Caco-2 (cell line): ENCODE results near the gene TSC22D1. TPM values are rescaled to one million over a fixed set of nuclear protein-coding genes. Genes with fewer than 3 reads are reported as not detected.
"Not testable (repeated sequence)": the region's sequence is repeated elsewhere in the genome, so short reads cannot be mapped to it uniquely, and the experiment has no call there.

Source experiments
- BruUV-seq: library from RNA; stranded (reverse); fragments of 400-500 nt; replicated peaks from 2 replicates; lab custom pipeline; 2021; lab: Mats Ljungman, UMichigan
- CTCF ChIA-PET: fragments of 300-600 bp; sonication (Branson Sonifier 250); formaldehyde crosslinking; loops from one replicate; lab custom pipeline; 2022; ENCODE audit warnings: antibody characterized with exemption; lab: Charles Lee
- POLR2A ChIA-PET: fragments of 300-600 bp; sonication (Branson Sonifier 250); formaldehyde crosslinking; loops from one replicate; lab custom pipeline; 2022; ENCODE audit warnings: antibody characterized with exemption; lab: Charles Lee
- DNase-seq, 2 experiments: peaks; one replicate each; pipeline versions ENCODE4 v3.0.0 to v3.0.0-alpha.2; 2020 to 2022
- H3K27me3 ChIP-seq: replicated peaks from 2 replicates; pipeline ENCODE4 v1.6.0; 2011; ENCODE audit warnings: low read length; ENCODE audit not compliant: control insufficient read depth, insufficient read depth
- H3K36me3 ChIP-seq: 2 replicates; pipeline ENCODE4 v1.5.1; 2011; ENCODE audit warnings: low read length; ENCODE audit not compliant: control insufficient read depth, insufficient read depth
- H3K4me1 ChIP-seq: fragments of 250-450 bp; sonication (Bioruptor Pico); 2 replicates; pipeline ENCODE4 v1.5.1; 2020; ENCODE audit warnings: mild to moderate bottlenecking
- H3K4me3 ChIP-seq: 2 replicates; pipeline ENCODE4 v1.5.1; 2011; ENCODE audit warnings: low read depth, mild to moderate bottlenecking, control low read depth, low read length
- H3K9me3 ChIP-seq: fragments of 250-450 bp; sonication (Bioruptor Pico); 2 replicates; pipeline ENCODE4 v1.5.1; 2020; ENCODE audit warnings: mild to moderate bottlenecking, moderate library complexity
- H3K27ac Mint-ChIP-seq: one replicate; pipeline ENCODE4 v1.8.0; 2022; ENCODE audit warnings: mixed read lengths; ENCODE audit not compliant: unreplicated experiment
- H3K27me3 Mint-ChIP-seq: one replicate; pipeline ENCODE4 v1.8.0; 2022; ENCODE audit warnings: mixed read lengths; ENCODE audit not compliant: insufficient read depth, unreplicated experiment
- H3K36me3 Mint-ChIP-seq: one replicate; pipeline ENCODE4 v1.8.0; 2022; ENCODE audit warnings: mild to moderate bottlenecking, mixed read lengths; ENCODE audit not compliant: insufficient read depth, unreplicated experiment
- H3K4me1 Mint-ChIP-seq: one replicate; pipeline ENCODE4 v1.8.0; 2022; ENCODE audit warnings: low read depth, mixed read lengths; ENCODE audit not compliant: unreplicated experiment
- H3K4me3 Mint-ChIP-seq: one replicate; pipeline ENCODE4 v1.8.0; 2022; ENCODE audit warnings: mild to moderate bottlenecking, moderate library complexity, mixed read lengths; ENCODE audit not compliant: unreplicated experiment
- H3K9me3 Mint-ChIP-seq: one replicate; pipeline ENCODE4 v1.8.0; 2022; ENCODE audit warnings: mixed read lengths; ENCODE audit not compliant: unreplicated experiment
- intact Hi-C: fragments of 100-400 bp; cut with micrococcal nuclease; formaldehyde crosslinking; loops from one replicate; pipeline ENCODE4 v1.10.0; 2022; ENCODE audit not compliant: unreplicated experiment
- total RNA-seq: library from RNA; stranded (reverse); gene quantifications from 2 replicates; pipeline ENCODE4 v1.2.3, GENCODE V29; 2022
- TF ChIP-seq, protein P1 (sequence below), 2 experiments: fragments of 200-600 bp in 1 of 2; IDR thresholded peaks; 1 replicate in 1 of 2; 2 replicates in 1 of 2; pipeline versions ENCODE4 v1.5.1 to v1.8.0; 2011 to 2022; ENCODE audit warnings: antibody characterized with exemption in 1 of 2, control low read depth in 1 of 2, inconsistent platforms in 1 of 2, low read depth in 1 of 2, low read length in 1 of 2, mild to moderate bottlenecking in 1 of 2, moderate library complexity in 1 of 2; ENCODE audit not compliant: insufficient read depth in 1 of 2, severe bottlenecking in 1 of 2, unreplicated experiment in 1 of 2

The TSC22D1 gene
- total RNA-seq, 1 experiment from 2014 or later, result 159 TPM

DNA sequence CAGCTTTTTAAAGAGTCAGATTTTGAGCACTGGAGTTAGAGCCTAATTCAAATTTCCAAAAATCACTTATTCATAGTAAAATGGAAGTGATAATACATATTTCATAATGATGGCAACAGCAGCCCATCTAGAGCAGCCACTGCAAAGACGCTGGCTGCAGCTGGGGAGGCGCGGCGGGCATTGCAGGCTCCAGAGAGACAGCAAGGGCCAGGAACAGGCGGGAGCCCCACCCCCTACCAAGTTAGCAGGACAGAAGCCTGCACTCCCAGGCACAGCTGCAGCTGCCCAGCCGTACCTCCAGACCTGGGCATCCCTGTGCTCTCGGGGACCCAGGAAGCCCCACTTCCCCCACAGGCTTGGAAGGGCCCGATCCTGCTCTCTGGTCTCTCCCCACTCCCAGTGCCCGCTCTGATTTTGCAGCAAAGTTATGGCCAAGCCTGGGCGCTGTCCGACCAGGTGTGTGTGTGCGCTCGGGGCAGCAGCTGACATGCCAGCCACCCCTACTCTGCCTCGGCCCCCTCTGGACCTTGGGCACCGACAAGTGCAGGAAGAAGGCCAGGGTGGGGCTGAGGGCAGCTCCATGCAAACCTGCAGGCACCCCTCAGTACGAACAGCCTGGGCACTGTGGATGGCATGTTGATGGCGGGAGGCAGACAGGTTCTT, 117.7 kb downstream of the TSC22D1 start:
- Histone ChIP-seq H3K27me3 (no peaks in the 10 kb centered on the region), H3K36me3 (peaks cover 4% of the 10 kb centered on the region), H3K4me1 (no peaks in the 10 kb centered on the region), H3K9me3 (no peaks in the 10 kb centered on the region; the same call in 1 of the 2 replicates), H3K4me3 (no peak overlapping the region)
- Mint-ChIP-seq H3K4me3 (no peak overlapping the region), H3K4me1 (no peaks in the 10 kb centered on the region), H3K9me3 (peaks cover 9% of the 10 kb centered on the region), H3K27ac (no peak overlapping the region), H3K36me3 (no peaks in the 10 kb centered on the region), H3K27me3 (no peaks in the 10 kb centered on the region)
- CTCF ChIA-PET, result no interaction called here
- no TSS peak for BruUV-seq
- intact Hi-C loops, result no loop called here
- POLR2A ChIA-PET, result no interaction called here
- TF ChIP-seq, protein P1, sequence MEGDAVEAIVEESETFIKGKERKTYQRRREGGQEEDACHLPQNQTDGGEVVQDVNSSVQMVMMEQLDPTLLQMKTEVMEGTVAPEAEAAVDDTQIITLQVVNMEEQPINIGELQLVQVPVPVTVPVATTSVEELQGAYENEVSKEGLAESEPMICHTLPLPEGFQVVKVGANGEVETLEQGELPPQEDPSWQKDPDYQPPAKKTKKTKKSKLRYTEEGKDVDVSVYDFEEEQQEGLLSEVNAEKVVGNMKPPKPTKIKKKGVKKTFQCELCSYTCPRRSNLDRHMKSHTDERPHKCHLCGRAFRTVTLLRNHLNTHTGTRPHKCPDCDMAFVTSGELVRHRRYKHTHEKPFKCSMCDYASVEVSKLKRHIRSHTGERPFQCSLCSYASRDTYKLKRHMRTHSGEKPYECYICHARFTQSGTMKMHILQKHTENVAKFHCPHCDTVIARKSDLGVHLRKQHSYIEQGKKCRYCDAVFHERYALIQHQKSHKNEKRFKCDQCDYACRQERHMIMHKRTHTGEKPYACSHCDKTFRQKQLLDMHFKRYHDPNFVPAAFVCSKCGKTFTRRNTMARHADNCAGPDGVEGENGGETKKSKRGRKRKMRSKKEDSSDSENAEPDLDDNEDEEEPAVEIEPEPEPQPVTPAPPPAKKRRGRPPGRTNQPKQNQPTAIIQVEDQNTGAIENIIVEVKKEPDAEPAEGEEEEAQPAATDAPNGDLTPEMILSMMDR (IDR thresholded peaks at IDR 0.05; ENCODE audit: insufficient read depth in 1 of 2, low read depth in 1 of 2, low read length in 1 of 2, severe bottlenecking in 1 of 2, unreplicated experiment in 1 of 2), result no peak
- DNase-seq, result no peak

DNA sequence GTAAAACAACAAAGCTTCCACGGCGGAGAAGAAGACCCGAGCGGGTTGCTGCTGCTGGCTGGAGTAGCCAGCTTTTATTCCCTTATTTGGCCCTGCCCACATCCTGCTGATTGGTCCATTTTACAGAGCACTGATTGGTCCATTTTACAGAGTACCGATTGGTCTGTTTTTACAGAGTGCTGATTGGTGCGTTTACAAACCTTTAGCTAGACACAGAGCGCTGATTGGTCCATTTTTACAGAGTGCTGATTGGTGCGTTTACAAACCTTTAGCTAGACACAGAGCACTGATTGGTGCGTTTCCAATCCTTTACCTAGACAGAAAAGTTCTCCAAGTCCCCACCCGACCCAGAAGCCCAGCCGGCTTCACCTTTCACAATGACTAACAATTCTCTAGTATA, 119.9 kb downstream of the TSC22D1 start:
- H3K9me3 ChIP-seq, H3K27me3 ChIP-seq, H3K27me3 Mint-ChIP-seq, H3K36me3 Mint-ChIP-seq, H3K4me3 Mint-ChIP-seq, BruUV-seq, POLR2A ChIA-PET, H3K27ac Mint-ChIP-seq, H3K36me3 ChIP-seq, H3K4me3 ChIP-seq, H3K4me1 Mint-ChIP-seq, H3K9me3 Mint-ChIP-seq, intact Hi-C loops, DNase-seq, H3K4me1 ChIP-seq: not testable (repeated sequence)
- CTCF ChIA-PET, result interaction anchor here (0.6 kb wide), 1 partner anchor 13 kb away, joined by 3 read pairs; no protein-coding TSS in a partner anchor

DNA sequence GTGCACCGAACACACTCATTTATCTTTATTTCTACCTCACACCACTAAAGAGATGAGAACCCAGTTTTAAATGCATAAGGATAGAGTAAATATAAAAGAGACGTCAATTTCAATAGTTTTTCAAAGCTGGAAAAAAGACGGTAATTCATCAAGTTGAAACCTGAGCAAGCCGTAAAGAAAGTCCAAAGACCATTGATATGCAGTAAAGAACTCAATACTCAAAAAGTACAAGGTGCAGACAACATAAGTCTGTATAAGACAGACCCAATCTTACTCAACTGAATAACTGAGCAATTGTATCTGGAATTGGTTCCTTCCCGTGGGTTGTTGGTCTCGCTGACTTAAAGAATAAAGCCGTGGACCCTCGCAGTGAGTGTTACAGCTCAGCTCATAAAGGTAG, 120.4 kb downstream of the TSC22D1 start:
- no peaks in the 10 kb centered on the region for H3K27me3 Mint-ChIP-seq
- ChIA-PET CTCF (interaction anchor here (0.6 kb wide), 1 partner anchor 13 kb away, joined by 3 read pairs; no protein-coding TSS in a partner anchor), POLR2A (no interaction called here)
- no peak for DNase-seq
- Histone ChIP-seq H3K36me3 (peaks cover 4% of the 10 kb centered on the region), H3K4me1 (peaks cover 2% of the 10 kb centered on the region), H3K27me3 (no peaks in the 10 kb centered on the region), H3K9me3 (no peaks in the 10 kb centered on the region; the same call in 1 of the 2 replicates), H3K4me3 (no peak overlapping the region)
- TF ChIP-seq, protein P1 (IDR thresholded peaks at IDR 0.05; ENCODE audit: insufficient read depth in 1 of 2, low read depth in 1 of 2, low read length in 1 of 2, severe bottlenecking in 1 of 2, unreplicated experiment in 1 of 2), result no peak
- no peak overlapping the region for H3K4me3 Mint-ChIP-seq
- H3K9me3 Mint-ChIP-seq, result peaks cover 9% of the 10 kb centered on the region
- H3K36me3 Mint-ChIP-seq, result no peaks in the 10 kb centered on the region
- intact Hi-C loops, result no loop called here
- BruUV-seq, result no TSS peak
- H3K4me1 Mint-ChIP-seq, result peaks cover 1% of the 10 kb centered on the region
- H3K27ac Mint-ChIP-seq, result no peak overlapping the region
